AG04450 (cell line): ENCODE results near the gene CCSER1. TPM values are rescaled to one million over a fixed set of nuclear protein-coding genes. Genes with fewer than 3 reads are reported as not detected.

Experiments used
- CTCF ChIA-PET: fragments of 300-600, 350-600 bp; formaldehyde crosslinking; extraction: SDS; loops from one replicate; lab custom pipeline; 2022; ENCODE audit warnings: antibody characterized with exemption, inconsistent platforms; lab: Charles Lee
- POLR2A ChIA-PET: fragments of 350-600 bp; formaldehyde crosslinking; extraction: SDS; loops from one replicate; lab custom pipeline; 2021; ENCODE audit warnings: antibody characterized with exemption, inconsistent platforms; lab: Yijun Ruan, JAX
- DNase-seq: peaks from one replicate; pipeline ENCODE4 v3.0.0-alpha.2; 2011; ENCODE audit warnings: low read depth, low spot score
- H3K27ac ChIP-seq: one replicate; pipeline ENCODE4 v1.5.1; 2012; ENCODE audit warnings: low read depth, low read length, control low read depth
- H3K27me3 ChIP-seq: one replicate; pipeline ENCODE4 v1.6.0; 2012; ENCODE audit warnings: low read length; ENCODE audit not compliant: control insufficient read depth, insufficient read depth
- H3K4me3 ChIP-seq: 2 replicates; pipeline ENCODE4 v1.5.1; 2011; ENCODE audit warnings: mild to moderate bottlenecking, low read depth, low read length, control low read depth
- H3K9me3 ChIP-seq: 2 replicates; pipeline ENCODE4 v1.5.1; 2012; ENCODE audit warnings: low read length; ENCODE audit not compliant: control insufficient read depth, insufficient read depth
- polyA plus RNA-seq: library from polyadenylated mRNA; depleted of rRNA; stranded (reverse); fragments of >200 nt; gene quantifications from 2 replicates; pipeline ENCODE4 v1.2.3, GENCODE V29; 2011
- TF ChIP-seq, protein P1 (sequence below): IDR thresholded peaks from 2 replicates; pipeline ENCODE4 v1.5.1; 2011; ENCODE audit warnings: low read depth, low read length, control low read depth, inconsistent platforms

CCSER1 gene
- polyA plus RNA-seq, 1 experiment, result not detected

DNA sequence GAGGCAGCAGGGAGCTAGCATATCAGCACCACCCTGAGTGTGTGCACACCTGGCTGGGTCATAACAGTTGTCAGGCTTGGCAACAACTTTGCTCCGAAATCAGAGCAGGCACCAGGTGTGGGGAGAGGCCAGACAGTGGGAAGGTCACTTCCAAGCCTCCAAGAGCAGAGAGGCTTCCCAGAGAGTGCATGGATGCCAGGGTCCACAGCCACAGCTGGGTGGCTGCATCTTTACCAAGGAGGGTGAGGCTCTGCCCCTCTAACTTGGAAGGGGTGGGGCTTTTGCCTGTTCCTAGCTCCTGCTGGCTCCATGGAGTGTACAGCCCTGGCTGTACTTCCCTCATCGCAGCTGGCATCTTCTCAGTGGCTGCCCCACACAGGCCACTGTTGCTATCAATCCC lies 322.4 kb downstream of the CCSER1 start:
- no peak overlapping the region for H3K4me3 ChIP-seq
- no peak for DNase-seq
- H3K27ac ChIP-seq, result no peak overlapping the region
- POLR2A ChIA-PET, result no interaction called here
- TF ChIP-seq, protein P1, sequence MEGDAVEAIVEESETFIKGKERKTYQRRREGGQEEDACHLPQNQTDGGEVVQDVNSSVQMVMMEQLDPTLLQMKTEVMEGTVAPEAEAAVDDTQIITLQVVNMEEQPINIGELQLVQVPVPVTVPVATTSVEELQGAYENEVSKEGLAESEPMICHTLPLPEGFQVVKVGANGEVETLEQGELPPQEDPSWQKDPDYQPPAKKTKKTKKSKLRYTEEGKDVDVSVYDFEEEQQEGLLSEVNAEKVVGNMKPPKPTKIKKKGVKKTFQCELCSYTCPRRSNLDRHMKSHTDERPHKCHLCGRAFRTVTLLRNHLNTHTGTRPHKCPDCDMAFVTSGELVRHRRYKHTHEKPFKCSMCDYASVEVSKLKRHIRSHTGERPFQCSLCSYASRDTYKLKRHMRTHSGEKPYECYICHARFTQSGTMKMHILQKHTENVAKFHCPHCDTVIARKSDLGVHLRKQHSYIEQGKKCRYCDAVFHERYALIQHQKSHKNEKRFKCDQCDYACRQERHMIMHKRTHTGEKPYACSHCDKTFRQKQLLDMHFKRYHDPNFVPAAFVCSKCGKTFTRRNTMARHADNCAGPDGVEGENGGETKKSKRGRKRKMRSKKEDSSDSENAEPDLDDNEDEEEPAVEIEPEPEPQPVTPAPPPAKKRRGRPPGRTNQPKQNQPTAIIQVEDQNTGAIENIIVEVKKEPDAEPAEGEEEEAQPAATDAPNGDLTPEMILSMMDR, result no peak
- no peaks in the 10 kb centered on the region for H3K27me3 ChIP-seq
- H3K9me3 ChIP-seq, result peaks cover 10% of the 10 kb centered on the region
- CTCF ChIA-PET, result no interaction called here

DNA sequence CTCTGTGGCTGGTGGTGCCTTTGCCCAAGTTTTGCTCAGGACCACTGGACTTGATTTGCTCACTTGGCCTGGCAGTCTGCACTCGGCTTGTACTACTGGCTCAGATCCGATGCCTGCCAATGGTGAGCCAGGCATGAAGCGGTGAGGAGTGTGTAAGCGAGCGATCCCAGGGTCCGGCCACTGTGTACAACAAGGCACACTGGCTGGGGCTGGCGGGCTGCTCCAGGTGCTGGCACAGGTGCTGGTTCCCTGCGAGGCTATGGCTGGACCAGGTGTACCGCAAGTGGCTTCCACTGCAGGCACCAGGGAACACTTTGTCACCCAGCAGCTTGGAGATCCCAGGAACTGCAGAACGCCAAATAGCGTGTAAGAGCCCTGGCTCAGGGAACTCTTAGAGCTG lies 329.7 kb downstream of the CCSER1 start:
- DNase-seq, result no peak
- Histone ChIP-seq H3K27me3 (no peaks in the 10 kb centered on the region), H3K9me3 (peaks cover 20% of the 10 kb centered on the region), H3K27ac (no peak overlapping the region), H3K4me3 (no peak overlapping the region)
- ChIA-PET POLR2A (no interaction called here), CTCF (interaction anchor here (1.0 kb wide), 1 partner anchor 8 kb away, joined by 3 read pairs; no protein-coding TSS in a partner anchor)
- TF ChIP-seq, protein P1, result no peak

DNA sequence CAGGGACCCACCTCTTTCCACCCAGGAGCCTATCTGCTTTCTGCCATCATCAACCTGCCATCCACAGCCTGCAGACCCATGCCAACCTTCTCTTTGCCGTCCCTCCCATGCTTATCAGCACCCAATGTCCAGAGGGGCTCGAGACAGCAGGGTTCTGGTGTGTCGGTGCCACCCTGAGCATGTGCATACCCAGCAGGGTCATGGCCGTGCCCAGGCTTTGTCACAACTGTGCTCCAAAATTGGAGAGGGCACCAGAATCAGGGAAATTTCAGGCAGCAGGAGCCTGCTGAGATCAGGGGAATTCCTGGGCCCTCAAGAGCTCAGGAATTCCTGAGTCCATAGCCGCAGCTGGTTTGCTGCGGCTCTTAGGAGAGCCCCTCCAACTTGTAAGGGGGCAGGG lies 330.6 kb downstream of the CCSER1 start:
- TF ChIP-seq, protein P1, result no peak
- no peak overlapping the region for H3K4me3 ChIP-seq
- no peaks in the 10 kb centered on the region for H3K27me3 ChIP-seq
- H3K27ac ChIP-seq, result no peak overlapping the region
- H3K9me3 ChIP-seq, result peaks cover 20% of the 10 kb centered on the region
- no peak for DNase-seq
- CTCF ChIA-PET, result interaction anchor here (1.0 kb wide), 1 partner anchor 9 kb away, joined by 3 read pairs; no protein-coding TSS in a partner anchor
- POLR2A ChIA-PET, result no interaction called here

DNA sequence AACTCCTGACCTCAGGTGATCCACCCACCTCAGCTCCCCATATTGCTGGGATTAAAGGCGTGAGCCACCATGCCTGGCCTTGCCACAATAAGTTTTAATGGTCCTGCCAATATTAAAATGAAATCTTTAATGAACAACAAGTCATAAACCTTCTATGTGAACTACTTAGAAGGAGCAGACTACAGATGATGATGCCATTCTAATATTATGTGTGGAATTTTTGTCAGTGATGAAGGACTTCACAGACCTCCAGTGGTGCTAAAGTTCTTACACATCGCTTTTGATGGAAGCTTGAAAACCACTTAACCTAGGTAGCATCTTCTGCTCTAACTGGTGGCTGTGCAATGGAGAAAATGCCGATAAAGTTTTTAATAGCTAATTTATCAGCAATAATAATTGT lies 331.4 kb downstream of the CCSER1 start:
- peaks cover 20% of the 10 kb centered on the region for H3K9me3 ChIP-seq
- H3K4me3 ChIP-seq, result no peak overlapping the region
- CTCF ChIA-PET, result no interaction called here
- no peak for DNase-seq
- TF ChIP-seq, protein P1, result no peak
- H3K27me3 ChIP-seq, result no peaks in the 10 kb centered on the region
- no peak overlapping the region for H3K27ac ChIP-seq
- POLR2A ChIA-PET, result no interaction called here

DNA sequence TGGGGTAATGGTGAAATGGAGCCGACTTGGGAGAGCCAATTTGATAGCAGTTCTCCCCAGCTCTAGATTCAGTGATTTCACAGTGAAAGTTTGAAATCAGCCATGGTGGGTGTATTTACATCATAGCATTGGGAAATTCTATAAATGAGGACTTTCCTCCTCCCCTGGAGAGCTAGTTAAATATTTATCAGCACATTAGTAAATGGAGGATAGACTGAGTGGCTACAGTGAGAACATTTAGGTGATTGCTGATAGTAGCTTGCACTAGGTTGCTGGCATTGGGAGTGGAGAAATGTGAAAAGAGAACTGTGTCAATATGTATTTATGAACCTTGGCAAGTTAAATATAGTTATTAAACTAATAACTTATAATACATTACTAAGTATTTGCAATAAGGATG lies 347.3 kb downstream of the CCSER1 start:
- TF ChIP-seq, protein P1, result no peak
- no peak overlapping the region for H3K4me3 ChIP-seq
- ChIA-PET POLR2A (no interaction called here), CTCF (no interaction called here)
- DNase-seq, result no peak
- H3K27me3 ChIP-seq, result no peaks in the 10 kb centered on the region
- no peak overlapping the region for H3K27ac ChIP-seq
- no peaks in the 10 kb centered on the region; the same call in 1 of the 2 replicates for H3K9me3 ChIP-seq
